Activated CD8-positive, alpha-beta T cell treated with anti-CD3 and anti-CD28 coated beads, Interleukin-2, amount 10 ng/mL, durations not matched to agents 7 days and 5 days (primary cell): ENCODE results near the gene HSPA1A. TPM values are rescaled to one million over a fixed set of nuclear protein-coding genes. Genes with fewer than 3 reads are reported as not detected.

ENCODE experiments used
- ATAC-seq: fragments of 150-1000 bp; cut with Tn5 transposase; one replicate; pipeline ENCODE4 v1.10.0; 2021; ENCODE audit warnings: moderate library complexity
- CTCF ChIA-PET: fragments of 350-600 bp; sonication (Branson Sonifier 250); formaldehyde crosslinking; loops from one replicate; lab custom pipeline; 2021; ENCODE audit warnings: antibody characterized with exemption; lab: Charles Lee
- POLR2A ChIA-PET: fragments of 350-600 bp; sonication (Branson Sonifier 250); formaldehyde crosslinking; loops from one replicate; lab custom pipeline; 2021; ENCODE audit warnings: antibody characterized with exemption; lab: Charles Lee
- DNase-seq: peaks from one replicate; pipeline ENCODE4 v3.0.0-alpha.2; 2020
- H3K27ac Mint-ChIP-seq: one replicate; pipeline ENCODE4 v1.8.0; 2021; ENCODE audit warnings: mild to moderate bottlenecking, mixed read lengths
- H3K27me3 Mint-ChIP-seq: one replicate; pipeline ENCODE4 v1.8.0; 2021; ENCODE audit warnings: low read depth, mixed read lengths
- H3K36me3 Mint-ChIP-seq: one replicate; pipeline ENCODE4 v1.8.0; 2021; ENCODE audit warnings: low read depth, mixed read lengths
- H3K4me1 Mint-ChIP-seq: one replicate; pipeline ENCODE4 v1.8.0; 2021; ENCODE audit warnings: low read depth, mixed read lengths
- H3K4me3 Mint-ChIP-seq: one replicate; pipeline ENCODE4 v1.8.0; 2021; ENCODE audit warnings: mild to moderate bottlenecking, mixed read lengths
- H3K9me3 Mint-ChIP-seq: one replicate; pipeline ENCODE4 v1.8.0; 2022; ENCODE audit warnings: mixed read lengths; ENCODE audit not compliant: insufficient read depth
- total RNA-seq, 2 experiments: library from RNA; stranded (reverse); gene quantifications; one replicate each; pipeline ENCODE4 v1.2.3, GENCODE V29; 2021

HSPA1A gene
- total RNA-seq, 2 experiments from 2014 or later = 75.6 to 75.7 TPM

- DNase-seq (no peak), ATAC-seq (no peak)
- no peak overlapping the region for H3K27ac Mint-ChIP-seq
- peak overlapping the region; percentile 31 for H3K4me3 Mint-ChIP-seq
- H3K36me3 Mint-ChIP-seq = peaks cover 4% of the 10 kb centered on the region
- peaks cover 26% of the 10 kb centered on the region for H3K4me1 Mint-ChIP-seq
- H3K27me3 Mint-ChIP-seq = no peaks in the 10 kb centered on the region
- ChIA-PET CTCF (interaction anchor here (2.7 kb wide), 2 partner anchors 25 to 184 kb away, joined by 7 to 8 read pairs; partner anchors contain the start of gene LY6G5C), POLR2A (interaction anchor here (1.1 kb wide), 1 partner anchor 48 kb away, joined by 3 read pairs; no protein-coding TSS in a partner anchor)
- H3K9me3 Mint-ChIP-seq = no peaks in the 10 kb centered on the region
These were observed 50.1 kb downstream of the HSPA1A start for GRCh38 chr6:31865205-31866118.

Other genes starting within 250 kb of the HSPA1A start
- gene LTA, start 243.3 kb upstream of the HSPA1A start, total RNA-seq = 10 to 100 TPM; 19.4 to 24.6 TPM
- 10 to 100 TPM; 53.4 to 55.0 TPM for gene TNF, start 240.0 kb upstream of the HSPA1A start, total RNA-seq
- 100 to 1,000 TPM; 613 to 618 TPM for gene LTB, start 233.1 kb upstream of the HSPA1A start, total RNA-seq
- 100 to 1,000 TPM; 125 to 139 TPM for gene LST1, start 229.3 kb upstream of the HSPA1A start, total RNA-seq
- gene NCR3, start 222.5 kb upstream of the HSPA1A start, total RNA-seq = 100 to 1,000 TPM; 107 to 115 TPM
- 100 to 1,000 TPM; 177 TPM for gene AIF1, start 200.3 kb upstream of the HSPA1A start, total RNA-seq
- 100 to 1,000 TPM; 260 to 279 TPM for gene PRRC2A, start 194.8 kb upstream of the HSPA1A start, total RNA-seq
- gene BAG6, start 162.9 kb upstream of the HSPA1A start, total RNA-seq = 100 to 1,000 TPM; 259 to 267 TPM
- 1 to 10 TPM; 3.2 to 5.1 TPM for gene APOM, start 159.6 kb upstream of the HSPA1A start, total RNA-seq
- 10 to 100 TPM; 22.5 to 23.8 TPM for gene C6orf47, start 154.8 kb upstream of the HSPA1A start, total RNA-seq
- 10 to 100 TPM; 29.0 to 34.7 TPM for gene GPANK1, start 150.5 kb upstream of the HSPA1A start, total RNA-seq
- 100 to 1,000 TPM; 233 to 250 TPM for gene CSNK2B, start 149.5 kb upstream of the HSPA1A start, total RNA-seq
- gene LY6G5B, start 145.6 kb upstream of the HSPA1A start, total RNA-seq = 10 to 100 TPM; 22.6 to 23.2 TPM
- gene LY6G5C, start 134.5 kb upstream of the HSPA1A start, total RNA-seq = 1 to 10 TPM; 4.3 to 5.5 TPM
- gene ABHD16A, start 112.2 kb upstream of the HSPA1A start, total RNA-seq = 10 to 100 TPM; 52.1 to 55.4 TPM
- gene LY6G6F, start 108.7 kb upstream of the HSPA1A start, total RNA-seq = not detected
- not detected for gene LY6G6D, start 100.2 kb upstream of the HSPA1A start, total RNA-seq
- gene LY6G6C, start 93.8 kb upstream of the HSPA1A start, total RNA-seq = under 1 TPM in 1 of 2 experiments, not detected in 1; 0.26 TPM
- under 1 TPM; 0.71 to 0.91 TPM for gene MPIG6B, start 92.2 kb upstream of the HSPA1A start, total RNA-seq
- 10 to 100 TPM; 31.9 to 33.7 TPM for gene DDAH2, start 86.2 kb upstream of the HSPA1A start, total RNA-seq
- gene CLIC1, start 79.0 kb upstream of the HSPA1A start, total RNA-seq = 100 to 1,000 TPM; 617 to 651 TPM
- 10 to 100 TPM; 64.8 to 73.6 TPM for gene MSH5, start 75.5 kb upstream of the HSPA1A start, total RNA-seq
- 10 to 100 TPM; 14.3 to 15.4 TPM for gene SAPCD1, start 52.9 kb upstream of the HSPA1A start, total RNA-seq
- 1 to 10 TPM; 6.4 to 6.6 TPM for gene VWA7, start 38.2 kb upstream of the HSPA1A start, total RNA-seq
- 100 to 1,000 TPM; 114 to 115 TPM for gene VARS1, start 19.8 kb upstream of the HSPA1A start, total RNA-seq
- gene LSM2, start 8.6 kb upstream of the HSPA1A start, total RNA-seq = 100 to 1,000 TPM; 123 to 128 TPM
- 1 to 10 TPM; 3.0 to 3.1 TPM for gene HSPA1L, start 260 bp upstream of the HSPA1A start, total RNA-seq
- 10 to 100 TPM; 84.6 to 87.1 TPM for gene HSPA1B, start 12.2 kb downstream of the HSPA1A start, total RNA-seq
- gene NEU1, start 47.3 kb downstream of the HSPA1A start, total RNA-seq = 10 to 100 TPM; 16.5 to 17.8 TPM
- under 1 TPM in 1 of 2 experiments, not detected in 1; 0.39 TPM for gene SLC44A4, start 63.5 kb downstream of the HSPA1A start, total RNA-seq
- 10 to 100 TPM; 70.1 to 72.3 TPM for gene EHMT2, start 82.2 kb downstream of the HSPA1A start, total RNA-seq
- gene ZBTB12, start 86.5 kb downstream of the HSPA1A start, total RNA-seq = 1 to 10 TPM; 1.6 to 1.8 TPM
- gene C2, start 112.2 kb downstream of the HSPA1A start, total RNA-seq = under 1 TPM; 0.26 to 0.87 TPM
- gene CFB, start 130.6 kb downstream of the HSPA1A start, total RNA-seq = under 1 TPM in 1 of 2 experiments, not detected in 1; 0.58 TPM
- gene NELFE, start 143.4 kb downstream of the HSPA1A start, total RNA-seq = 10 to 100 TPM; 67.1 to 70.8 TPM
- 10 to 100 TPM; 73.2 to 73.4 TPM for gene SKIC2, start 143.6 kb downstream of the HSPA1A start, total RNA-seq
- gene DXO, start 156.6 kb downstream of the HSPA1A start, total RNA-seq = 10 to 100 TPM; 14.8 to 17.7 TPM
- 1 to 10 TPM; 3.6 to 5.1 TPM for gene C4A, start 166.5 kb downstream of the HSPA1A start, total RNA-seq
- 1 to 10 TPM; 2.9 to 3.5 TPM for gene C4B, start 199.3 kb downstream of the HSPA1A start, total RNA-seq
- not detected for gene CYP21A2, start 222.9 kb downstream of the HSPA1A start, total RNA-seq